ENCODE results near the gene USP32. TPM values are rescaled to one million over a fixed set of nuclear protein-coding genes. Genes with fewer than 3 reads are reported as not detected.
A peak's percentile ranks its signal among the peaks of the same experiment; 100 is the strongest.

USP32 gene
- total and polyA plus RNA-seq, 2 of the 8 experiments (the other 6 are each of a cell fraction or from before 2014, with no cell fraction given) = 29.6 to 112 TPM

DNA sequence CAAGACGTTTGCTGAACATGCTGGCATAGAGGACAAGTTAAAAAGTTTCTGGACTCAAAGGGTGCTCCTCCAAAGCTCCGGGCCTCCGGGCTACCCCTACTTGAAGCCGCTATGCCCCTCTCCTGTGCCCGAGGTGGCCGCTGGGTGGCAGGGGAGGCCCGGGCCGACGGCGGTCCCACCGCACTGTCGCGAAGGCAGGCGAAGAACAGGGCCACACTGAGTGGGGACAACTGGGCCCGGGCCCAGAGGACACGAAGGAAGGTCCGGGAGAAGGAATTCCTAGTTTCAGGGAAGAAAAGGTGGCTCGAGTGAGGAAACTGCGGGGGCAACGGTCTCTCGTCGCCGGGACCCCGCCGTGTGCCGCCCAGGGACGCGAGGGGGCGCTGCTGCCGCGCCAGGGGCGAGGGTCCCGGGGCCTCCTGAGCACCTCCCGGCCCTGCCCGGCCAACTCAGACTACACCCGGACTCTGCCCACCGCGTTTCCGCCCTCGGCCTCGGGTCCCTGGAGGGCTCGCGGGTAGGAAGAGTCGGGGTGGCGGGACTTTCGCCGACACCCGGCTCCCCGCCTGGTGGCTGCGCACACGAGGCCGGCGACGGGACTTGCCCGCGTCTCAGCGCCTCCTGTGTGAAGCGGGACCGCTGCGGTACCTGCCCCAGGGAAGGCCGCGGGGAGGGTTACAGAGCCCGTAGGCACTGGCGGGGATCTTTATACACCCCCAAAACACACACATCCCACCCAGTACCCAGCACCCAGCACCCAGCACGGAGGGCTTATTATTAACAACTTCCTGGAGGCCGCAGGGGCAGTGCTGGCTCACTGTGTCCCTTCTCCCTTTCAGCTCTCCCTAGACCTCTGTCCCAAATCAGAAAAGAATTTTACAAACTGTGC lies 29.6 kb upstream of the USP32 start (continued):
- TF ChIP-seq EGR1 (IDR thresholded peaks at IDR 0.05; ENCODE audit: borderline replicate concordance, low read depth, low read length) = no peak
- TF ChIP-seq SP4 (IDR thresholded peaks at IDR 0.05; ENCODE audit: low read length) = peak; percentile 38; the same call in 1 of the 2 replicates
- no peak for TF ChIP-seq JUN (IDR thresholded peaks at IDR 0.05; ENCODE audit: low read depth, low read length)
- peak; percentile 46; the same call in 1 of the 2 replicates for TF ChIP-seq PHF8 (conservative IDR thresholded peaks at IDR 0.05; ENCODE audit: low read depth, low read length)
- TF ChIP-seq RAD21 (IDR thresholded peaks at IDR 0.05 in 1 of 2, conservative IDR thresholded peaks at IDR 0.05 in 1 of 2; ENCODE audit: low read depth in 2 of 2, low read length in 2 of 2) = peak; percentile 45 to 57
- TF ChIP-seq SUZ12 (IDR thresholded peaks at IDR 0.05; ENCODE audit: low read length) = peak; percentile 15; the same call in 1 of the 2 replicates
- no peak for TF ChIP-seq TEAD4 (IDR thresholded peaks at IDR 0.05; ENCODE audit: low read depth, low read length)
- no peak for TF ChIP-seq MAFK (IDR thresholded peaks at IDR 0.05; ENCODE audit: low read depth, low read length)
- TF ChIP-seq EP300 (IDR thresholded peaks at IDR 0.05; ENCODE audit: borderline replicate concordance in 1 of 2, low read depth in 2 of 2, low read length in 2 of 2) = no peak
- peak; percentile 68; the same call in 1 of the 2 replicates for TF ChIP-seq GABPA (IDR thresholded peaks at IDR 0.05; ENCODE audit: borderline replicate concordance, insufficient read depth, low read length)
